HG03469 (cell line): ENCODE measurements around the gene GRIN2A.

Source experiments
- ATAC-seq: cut with Tn5 transposase; IDR thresholded peaks from one replicate; pipeline ENCODE4 v1.9.1; 2021; ENCODE audit warnings: mild to moderate bottlenecking, moderate library complexity, moderate number of reproducible peaks; ENCODE audit not compliant: unreplicated experiment

The GRIN2A gene

DNA sequence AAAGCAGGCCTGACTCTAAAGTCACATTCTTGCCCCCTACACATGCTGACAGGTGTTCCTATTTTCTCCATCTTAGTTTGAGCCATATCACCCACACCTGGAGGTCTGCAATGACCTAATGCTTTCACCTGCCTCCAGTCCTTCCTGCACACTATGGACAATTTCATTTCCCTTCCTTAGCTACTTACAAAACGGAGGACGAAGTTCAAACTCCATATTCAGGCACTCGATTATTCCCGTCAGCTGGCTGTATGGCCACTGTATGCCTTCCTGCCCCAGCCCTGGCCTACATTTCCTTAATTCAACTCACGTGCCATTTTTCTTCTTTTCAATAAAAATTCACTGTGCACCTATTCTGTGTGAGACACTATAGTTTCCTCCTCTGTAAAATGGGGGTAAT is 44.9 kb downstream of the GRIN2A start:
- no peak for ATAC-seq

DNA sequence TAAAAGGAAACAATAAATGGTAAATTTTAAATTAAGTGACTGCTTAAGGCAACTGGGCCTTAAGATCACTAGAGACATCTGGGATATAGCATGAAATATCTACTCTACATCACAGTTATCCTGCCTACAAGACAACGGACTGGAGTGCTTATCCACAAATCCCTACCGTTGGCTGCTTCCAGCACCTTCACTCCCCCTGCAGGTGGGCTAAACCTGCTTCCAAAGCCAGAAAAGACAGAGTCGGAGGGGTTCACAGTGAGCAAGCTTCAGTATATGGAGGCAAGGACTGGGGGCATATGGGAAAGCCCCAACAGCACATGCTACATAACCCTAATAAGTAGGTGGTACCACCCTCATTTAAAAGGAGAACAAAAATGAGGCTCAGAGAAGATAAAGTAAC is 45.3 kb downstream of the GRIN2A start:
- ATAC-seq = no peak

DNA sequence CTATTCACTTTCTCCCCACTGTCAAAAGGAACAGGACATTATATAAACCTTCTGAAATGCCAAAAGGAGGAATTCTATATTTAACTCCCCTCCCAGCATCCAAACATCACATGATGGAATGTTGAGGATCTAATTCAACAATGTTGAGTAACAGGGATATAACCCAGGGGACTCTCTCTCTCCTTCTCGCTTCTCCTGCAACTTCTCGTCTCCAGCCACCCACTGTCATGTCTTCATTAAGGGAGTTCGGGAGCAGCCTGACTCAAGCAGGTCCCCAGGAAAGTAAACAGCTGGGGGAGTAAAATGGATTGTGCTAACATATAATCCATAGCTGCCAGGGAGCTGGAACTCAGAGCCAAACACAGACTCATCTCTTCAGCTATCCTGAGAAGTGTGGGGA is 51.7 kb downstream of the GRIN2A start:
- ATAC-seq = no peak

DNA sequence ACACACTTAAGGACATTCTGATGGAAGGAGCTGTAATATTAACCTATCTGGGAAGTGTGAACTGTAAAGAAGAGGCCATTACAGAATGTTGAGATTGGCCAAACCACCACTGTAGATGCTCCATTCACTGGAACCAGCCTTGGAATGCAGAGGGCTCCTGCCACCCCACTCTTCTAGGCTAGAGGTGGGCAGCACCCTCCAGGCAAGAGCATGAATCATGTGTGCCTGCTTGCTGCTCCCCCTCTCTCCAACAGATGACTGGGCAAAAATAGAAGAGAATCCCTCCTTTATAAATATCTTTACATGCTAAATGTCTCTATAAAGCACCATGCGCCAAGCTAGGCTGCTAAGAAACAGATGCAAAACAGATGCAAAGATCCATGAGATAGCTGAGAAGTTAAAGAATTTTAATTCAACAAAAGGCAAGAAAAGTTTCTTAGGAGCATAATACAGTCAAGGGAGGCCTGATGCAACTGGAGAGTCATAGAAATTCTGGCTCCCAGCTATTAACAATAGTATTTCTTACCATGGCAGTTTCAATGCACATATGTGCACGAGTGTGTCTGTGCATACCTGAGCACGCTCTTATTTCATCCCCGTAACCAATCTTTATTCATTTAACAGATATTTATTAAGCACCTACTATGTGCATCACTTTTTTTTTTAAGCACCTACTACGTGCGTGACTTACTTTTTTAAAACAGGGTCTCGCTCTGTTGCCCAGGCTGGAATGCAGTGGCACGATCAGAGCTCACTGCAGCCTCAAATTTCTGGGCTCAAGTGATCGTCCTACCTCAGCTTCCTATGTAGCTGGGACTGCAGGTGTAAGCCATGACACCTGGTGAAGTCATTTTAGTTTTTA is 53.6 kb downstream of the GRIN2A start:
- ATAC-seq = no peak

DNA sequence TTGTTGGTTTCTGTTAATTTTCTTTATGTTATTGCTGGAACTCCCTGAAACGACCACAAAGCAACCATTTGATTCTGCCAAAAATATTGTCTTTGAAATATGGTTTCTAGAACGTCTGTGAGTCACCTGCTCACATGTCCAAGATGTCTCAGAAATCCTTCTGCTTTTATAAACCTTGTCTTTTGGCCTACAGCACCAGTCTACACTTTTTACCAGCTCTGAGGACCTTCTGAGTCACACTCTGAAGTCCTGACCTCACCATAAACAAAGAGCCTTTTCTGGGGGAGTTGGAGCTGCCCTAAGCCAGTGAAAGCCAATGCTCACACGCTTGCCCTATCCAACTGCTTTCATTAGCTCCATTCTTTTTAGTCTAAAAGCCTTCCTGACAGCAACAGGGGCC is 55.5 kb downstream of the GRIN2A start:
- no peak for ATAC-seq

DNA sequence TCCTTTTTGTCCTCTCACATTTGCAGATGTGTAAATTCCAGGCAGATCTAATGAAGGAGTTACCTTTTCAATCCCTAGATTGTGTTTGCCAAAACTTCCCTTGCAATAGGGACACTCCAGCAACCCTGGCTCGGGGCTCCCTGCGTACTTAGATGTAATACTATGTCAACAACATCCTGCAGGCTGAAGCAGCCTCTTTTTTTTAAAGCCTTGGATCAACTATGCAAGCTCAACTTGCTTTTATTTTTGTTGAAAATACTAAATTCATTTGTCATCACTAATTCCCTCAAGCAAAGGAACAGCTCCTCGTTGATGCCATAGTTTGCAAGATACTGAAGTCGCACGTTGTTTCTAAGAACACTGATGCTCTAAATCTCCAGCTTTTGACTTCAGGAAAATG is 59.1 kb downstream of the GRIN2A start:
- no peak for ATAC-seq

DNA sequence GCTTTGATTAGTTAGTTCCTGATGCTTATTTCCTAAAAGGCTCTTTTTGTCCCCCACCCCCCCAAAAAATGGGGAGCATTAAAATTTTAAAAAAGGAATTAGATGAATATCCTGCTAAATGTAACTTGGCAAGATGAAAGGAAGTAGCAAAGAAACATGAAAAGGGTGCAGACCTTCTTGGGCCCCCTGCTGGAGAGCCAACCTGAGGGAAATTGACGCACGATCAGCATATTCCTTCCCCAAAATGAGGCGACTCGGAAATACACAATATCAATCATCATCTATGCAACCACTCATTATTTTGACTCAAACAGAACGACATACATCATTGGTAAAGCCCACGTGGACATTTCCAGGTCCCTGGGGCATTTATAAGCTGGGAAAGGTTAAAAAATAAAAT is 59.7 kb downstream of the GRIN2A start:
- ATAC-seq = no peak

DNA sequence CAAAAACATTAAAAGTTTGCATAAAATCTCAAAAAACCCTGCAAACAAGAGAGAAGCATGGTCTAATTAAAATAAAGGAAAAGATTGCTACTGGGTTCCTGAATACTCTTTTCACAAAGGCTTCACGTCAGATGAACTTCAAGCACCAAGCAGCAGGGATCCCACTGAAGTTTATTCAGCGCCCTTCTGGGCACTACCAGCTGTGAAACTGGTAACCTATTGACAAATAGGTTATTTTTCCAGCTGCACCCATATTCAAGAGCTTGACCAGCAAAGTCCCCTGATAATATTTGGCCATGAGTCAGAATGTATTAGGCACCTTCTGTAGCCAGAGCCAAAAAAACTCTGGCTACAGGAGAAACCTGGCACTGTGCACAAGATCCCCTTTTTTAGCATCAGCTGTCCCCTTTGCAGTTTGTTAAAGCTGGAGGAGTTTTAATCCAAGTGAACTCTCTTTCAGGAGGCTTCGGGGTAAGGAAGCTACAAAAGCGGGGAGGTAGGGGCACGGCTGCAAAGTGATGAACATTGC is 60.3 kb downstream of the GRIN2A start:
- ATAC-seq = no peak

DNA sequence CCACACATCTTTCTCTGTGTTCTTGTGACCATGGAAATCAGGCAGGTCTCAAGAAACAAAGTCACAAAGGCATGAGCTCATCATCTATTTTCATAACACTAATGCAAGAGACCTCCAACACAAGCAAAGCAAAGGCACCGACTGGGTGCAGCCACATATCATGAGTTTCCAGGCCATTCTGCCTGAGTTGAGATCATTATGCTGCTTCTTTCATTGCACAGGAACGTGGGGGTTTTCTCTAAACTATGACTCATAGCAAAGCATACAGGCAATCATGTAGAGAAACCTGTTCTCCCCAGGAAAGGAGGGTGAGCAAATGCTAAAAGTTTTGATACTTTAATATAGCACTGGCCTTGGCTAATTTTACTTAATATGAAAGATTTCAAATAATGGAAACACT is 60.7 kb downstream of the GRIN2A start:
- ATAC-seq = no peak

DNA sequence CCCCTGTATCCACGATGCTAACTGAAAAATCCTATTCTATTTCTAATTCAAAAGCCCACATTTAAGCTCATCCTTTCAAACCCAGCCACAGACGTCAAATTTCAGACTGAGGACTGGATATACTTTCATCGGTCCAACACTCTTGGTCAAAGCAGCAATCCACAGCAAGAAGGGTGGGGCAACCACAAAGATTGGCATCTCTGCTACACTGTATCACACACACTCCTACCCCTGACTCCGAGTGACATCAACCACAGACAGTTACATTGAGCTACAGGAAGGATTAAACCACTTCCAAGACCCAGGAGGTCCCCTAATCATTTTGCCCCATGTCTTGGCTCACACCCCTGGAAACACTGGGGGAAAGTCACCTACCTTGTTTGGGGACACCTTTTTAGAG is 61.3 kb downstream of the GRIN2A start:
- no peak for ATAC-seq

DNA sequence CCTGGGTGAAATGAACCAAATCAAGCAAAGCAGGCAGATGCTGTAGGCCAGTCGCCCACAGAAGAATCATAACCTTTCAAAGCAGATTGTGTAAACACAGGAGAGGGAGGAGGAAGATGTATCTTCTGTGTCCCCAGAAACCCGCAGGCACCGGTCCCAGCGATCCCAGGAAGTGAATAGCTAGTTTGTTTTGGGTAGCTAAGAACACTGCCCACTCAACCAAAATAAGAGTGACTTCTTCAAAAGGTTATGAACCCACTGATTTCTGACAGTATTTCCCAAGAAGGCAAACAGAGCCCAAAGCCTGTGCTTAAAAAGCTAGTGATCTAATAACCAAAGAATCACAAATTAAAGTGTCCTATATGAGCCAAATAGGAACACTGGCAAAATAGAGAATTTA is 67.8 kb downstream of the GRIN2A start:
- ATAC-seq = no peak

DNA sequence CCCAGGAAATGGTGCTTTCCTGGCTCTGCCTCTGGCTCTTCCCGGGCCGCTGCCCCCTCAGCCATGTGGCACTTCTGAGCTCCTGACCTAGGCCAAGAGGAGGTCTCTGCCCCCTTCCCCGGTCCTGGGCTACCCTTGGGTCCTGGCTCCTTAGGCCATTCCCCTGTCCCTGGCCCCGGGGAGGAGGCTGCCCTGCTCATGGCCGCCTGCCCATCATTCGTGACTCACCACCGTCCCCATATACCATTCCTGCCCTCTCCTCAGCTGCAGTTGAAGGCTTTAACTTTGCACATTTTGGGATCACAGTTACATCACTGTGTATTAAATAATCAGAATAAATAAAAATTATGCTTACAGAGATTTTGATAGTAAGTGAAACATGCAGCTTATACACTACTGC is 69.0 kb downstream of the GRIN2A start:
- no peak for ATAC-seq

DNA sequence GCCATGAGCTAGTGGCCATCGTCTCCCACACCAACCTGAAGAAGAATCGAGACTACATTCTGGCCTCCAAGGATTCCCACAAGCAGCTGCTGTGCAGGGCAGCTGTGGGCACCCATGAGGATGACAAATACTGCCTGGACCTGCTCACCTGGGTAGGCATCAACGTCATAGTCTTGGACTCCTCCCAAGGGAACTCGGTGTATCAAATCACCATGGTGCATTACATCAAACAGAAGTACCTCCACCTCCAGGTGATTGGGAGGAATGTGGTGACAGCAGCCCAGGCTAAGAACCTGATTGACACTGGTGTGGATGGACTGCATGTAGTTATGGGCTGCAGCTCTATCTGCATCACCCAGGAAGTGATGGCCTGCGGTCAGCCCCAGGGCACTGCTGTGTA is 70.2 kb downstream of the GRIN2A start:
- no peak for ATAC-seq

DNA sequence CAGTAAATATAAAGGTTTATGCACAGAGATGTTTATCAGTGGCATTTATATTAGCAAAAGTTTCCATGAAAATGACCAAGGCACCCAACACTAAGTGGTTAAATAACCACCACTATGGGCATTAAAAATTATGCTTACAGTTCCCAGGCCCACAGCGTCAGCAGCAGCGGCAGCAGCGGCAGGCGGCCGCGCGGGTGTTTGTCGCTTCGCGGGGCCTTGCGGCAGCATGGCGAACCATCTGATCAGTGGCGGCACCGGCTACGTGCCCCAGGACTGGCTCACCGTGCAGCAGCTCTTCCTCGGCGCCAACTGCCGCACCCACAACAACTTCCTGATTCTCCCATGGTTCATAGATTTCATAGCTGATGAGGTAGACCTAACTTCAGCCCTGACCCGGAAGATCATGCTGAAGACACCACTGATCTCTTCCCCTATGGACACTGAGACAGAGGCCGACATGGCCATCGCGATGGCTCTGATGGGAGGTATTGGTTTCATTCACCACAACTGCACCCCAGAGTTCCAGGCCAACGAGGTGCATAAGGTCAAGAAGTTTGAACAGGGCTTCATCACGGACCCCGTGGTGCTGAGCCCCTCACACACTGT is 71.0 kb downstream of the GRIN2A start:
- no peak for ATAC-seq

DNA sequence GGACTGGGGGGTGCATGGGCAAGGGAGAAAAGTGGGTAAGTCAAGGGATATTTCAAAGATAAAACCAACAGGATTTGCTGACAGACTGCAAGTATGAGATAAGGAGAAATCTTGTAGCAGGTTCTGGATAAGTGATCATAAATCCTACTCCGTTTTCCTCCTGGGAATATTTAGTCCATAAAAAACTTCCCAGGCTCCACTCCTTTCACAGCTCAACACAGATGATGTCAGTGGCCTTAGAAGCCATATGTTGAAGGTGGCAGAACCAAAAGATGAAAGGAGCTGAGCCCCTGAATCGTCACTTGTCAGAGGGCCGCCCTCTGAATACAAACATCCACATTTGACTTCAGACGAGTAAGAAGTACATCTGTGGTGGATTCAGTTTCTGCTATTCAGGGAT is 71.7 kb downstream of the GRIN2A start:
- ATAC-seq = no peak

DNA sequence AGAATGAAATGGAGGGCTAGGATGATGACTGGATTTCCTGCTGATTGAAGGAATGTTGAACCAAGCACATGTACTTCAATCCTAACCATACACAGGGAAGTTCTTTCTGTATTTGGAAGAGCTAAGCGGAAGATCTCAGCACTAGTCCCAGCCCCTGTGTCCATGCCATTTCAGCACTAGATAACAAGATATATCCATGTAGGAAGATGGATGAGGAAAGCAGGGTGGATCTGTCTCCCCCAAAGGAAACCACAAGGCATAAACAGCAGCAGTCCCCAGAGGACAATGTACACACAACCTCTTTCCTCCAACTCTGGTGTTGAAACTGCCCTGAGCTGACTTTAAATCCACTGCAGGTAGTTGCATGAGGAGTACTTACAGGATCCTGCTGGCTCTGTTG is 75.1 kb downstream of the GRIN2A start:
- no peak for ATAC-seq

DNA sequence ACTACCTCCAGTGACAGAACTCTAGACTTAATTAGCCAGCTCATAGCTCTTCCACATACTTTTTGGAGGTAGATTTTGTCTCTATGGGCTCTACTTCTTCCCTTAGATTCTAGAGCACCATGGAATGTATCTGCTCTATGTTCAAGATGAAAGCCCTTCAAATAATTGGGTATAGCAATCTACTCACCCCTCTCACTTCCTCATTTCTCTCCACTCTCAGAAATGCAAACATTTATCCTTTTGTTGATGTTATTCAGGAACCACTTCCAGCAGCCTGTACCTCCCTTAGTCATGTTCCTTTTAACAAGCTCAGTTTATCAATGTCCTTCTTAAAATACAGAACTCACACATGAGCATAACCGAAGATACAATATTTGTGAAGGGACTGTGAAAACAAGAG is 78.5 kb downstream of the GRIN2A start:
- ATAC-seq = no peak

DNA sequence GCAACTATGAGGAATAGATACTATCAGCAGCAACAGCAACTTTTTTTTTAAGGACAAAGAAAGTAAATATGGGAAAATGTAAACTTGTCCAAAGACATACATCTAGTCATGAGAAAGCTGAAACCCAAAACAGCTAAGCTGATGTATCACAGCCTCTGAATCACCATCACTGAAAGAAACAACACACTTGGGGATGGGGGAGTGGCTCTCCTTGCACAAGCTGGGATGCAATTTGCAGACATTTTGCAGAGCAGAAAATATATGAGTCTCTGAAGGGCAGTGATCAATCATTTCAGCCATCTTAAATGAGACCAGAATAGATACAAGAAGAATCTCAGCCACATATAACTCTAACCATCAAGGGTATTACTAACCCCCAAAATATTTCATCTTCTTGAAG is 79.1 kb downstream of the GRIN2A start:
- ATAC-seq = no peak

DNA sequence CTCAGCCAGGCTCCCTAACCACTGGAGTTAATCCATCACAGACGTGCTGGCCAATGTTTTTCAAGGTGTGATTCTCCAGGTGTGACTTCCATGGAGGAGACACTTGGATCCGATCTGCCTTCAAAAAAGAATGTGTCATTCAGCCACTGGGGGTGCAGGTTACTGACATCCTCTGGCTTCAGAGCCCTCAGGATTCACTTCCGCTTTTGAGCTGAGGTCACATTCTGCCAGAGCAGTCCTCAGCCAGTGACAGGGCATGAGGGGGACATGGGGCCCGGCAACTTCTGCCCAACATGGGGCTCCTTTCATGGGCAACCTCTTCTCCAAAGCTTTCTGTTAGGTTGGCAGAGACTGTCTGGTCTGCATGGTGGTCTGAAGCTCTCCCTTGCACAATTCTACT is 81.4 kb downstream of the GRIN2A start:
- ATAC-seq = no peak

DNA sequence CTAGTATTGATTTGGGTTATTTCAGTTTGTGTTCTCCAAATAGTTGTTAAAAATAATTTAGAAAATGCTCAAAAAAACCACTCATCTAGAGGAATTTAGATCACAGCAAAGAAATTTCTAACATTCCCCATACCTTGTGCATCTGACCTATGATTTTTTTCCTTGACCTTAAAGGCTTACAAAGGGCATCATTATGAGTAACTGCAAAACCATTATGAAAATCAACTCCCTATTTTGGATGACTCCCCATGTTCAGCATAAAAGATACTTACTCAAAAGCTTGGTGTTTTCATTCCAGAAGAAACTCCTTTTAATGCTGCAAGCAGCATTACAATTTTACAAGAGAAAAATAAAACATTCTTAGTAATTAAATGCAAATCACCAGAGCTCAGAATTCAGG is 83.2 kb downstream of the GRIN2A start:
- ATAC-seq = no peak

DNA sequence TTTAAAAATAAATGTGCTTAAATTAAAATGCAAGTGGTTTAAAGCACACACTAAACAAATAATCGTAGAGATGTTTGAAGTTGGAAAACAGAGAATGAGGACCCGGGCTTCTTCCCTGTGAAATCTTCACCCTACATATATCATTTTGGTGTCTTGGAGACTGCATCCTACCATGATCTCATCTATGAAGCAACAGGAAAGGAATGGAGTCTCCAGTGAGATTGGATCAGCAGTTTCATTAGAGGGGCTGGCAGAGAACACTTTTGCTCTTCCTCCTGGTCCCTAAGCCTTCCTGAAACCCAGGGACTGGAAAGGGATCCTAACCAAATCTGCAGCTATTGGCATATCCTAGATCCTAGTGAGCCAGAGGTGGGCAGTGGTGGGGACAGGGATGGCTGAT is 85.0 kb downstream of the GRIN2A start:
- no peak for ATAC-seq

DNA sequence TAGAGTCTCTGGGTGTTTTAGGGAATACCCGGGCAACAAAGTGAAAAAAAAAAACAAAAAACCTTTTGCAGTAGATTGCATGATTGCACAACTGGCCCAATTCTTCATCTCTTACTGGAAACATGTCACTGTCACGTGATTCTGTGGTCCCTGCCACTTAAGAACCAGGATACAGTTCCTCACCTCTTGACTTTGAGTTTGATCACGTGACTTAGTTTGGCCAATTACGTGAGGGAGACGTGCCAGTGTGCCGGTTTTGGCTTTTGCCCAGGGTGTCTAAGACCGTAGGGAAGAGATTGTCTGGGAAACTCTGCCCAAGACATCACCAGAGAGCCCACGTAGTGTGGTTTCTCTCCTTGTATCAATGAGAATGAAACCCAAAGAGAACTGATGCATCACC is 88.7 kb downstream of the GRIN2A start:
- no peak for ATAC-seq

DNA sequence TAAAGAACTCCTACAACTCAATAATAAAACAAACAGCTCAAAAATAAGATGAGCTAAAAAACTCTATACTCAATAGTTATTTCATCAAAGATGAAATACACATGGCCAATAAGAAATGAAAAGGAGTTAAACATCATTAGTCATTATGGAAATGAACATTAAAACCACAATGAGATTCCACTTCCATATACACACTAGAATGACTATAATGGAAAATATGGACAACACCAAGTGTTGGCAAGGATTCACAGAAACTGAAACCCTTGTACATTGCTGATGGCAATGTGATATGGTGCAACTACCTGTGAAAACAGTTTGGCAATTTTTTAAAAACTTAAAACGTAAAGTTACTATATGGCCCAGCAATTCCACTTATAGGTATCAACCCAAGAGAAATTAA is 91.4 kb downstream of the GRIN2A start:
- no peak for ATAC-seq
